NB4 (cell line): ENCODE data around the gene CCL16.

Experiments used
- CTCF ChIP-seq: IDR thresholded peaks from one replicate; pipeline ENCODE4 v1.5.1; 2012; ENCODE audit warnings: low read depth, low read length
- MAX ChIP-seq: IDR thresholded peaks from 2 replicates; pipeline ENCODE4 v1.6.1; 2011; ENCODE audit warnings: low read depth, low read length
- MYC ChIP-seq: IDR thresholded peaks from 2 replicates; pipeline ENCODE4 v1.6.1; 2011; ENCODE audit warnings: low read depth, low read length
- POLR2A ChIP-seq: IDR thresholded peaks from 2 replicates; pipeline ENCODE4 v1.6.1; 2011; ENCODE audit warnings: mild to moderate bottlenecking; ENCODE audit not compliant: insufficient read length; ENCODE audit errors: extremely low read depth

GRCh38 chr17:35998756-35999155, 17.5 kb upstream of the CCL16 start:
- no peak for TF ChIP-seq CTCF
- TF ChIP-seq POLR2A = no peak
- no peak for TF ChIP-seq MYC
- no peak for TF ChIP-seq MAX
